Mesendoderm (in vitro differentiated cells): Measurements from ENCODE around the gene KRIT1.
"Not testable (repeated sequence)": the region's sequence is repeated elsewhere in the genome, so short reads cannot be mapped to it uniquely, and the experiment has no call there.

ENCODE experiments used
- DNase-seq: peaks from one replicate; pipeline ENCODE4 v3.0.0; 2013
- H2AK5ac ChIP-seq: 2 replicates; pipeline ENCODE4 v1.6.1; 2013; ENCODE audit warnings: low read length, inconsistent platforms
- H2BK120ac ChIP-seq: 2 replicates; pipeline ENCODE4 v1.6.1; 2013; ENCODE audit warnings: low read depth, mild to moderate bottlenecking, low read length, moderate library complexity, mixed read lengths
- H2BK15ac ChIP-seq: replicated peaks from 2 replicates; pipeline ENCODE4 v1.6.1; 2013; ENCODE audit warnings: low read depth, mild to moderate bottlenecking, moderate library complexity
- H2BK5ac ChIP-seq: 2 replicates; pipeline ENCODE4 v1.6.1; 2013; ENCODE audit warnings: low read length, inconsistent platforms
- H3K18ac ChIP-seq: 2 replicates; pipeline ENCODE4 v1.6.1; 2013; ENCODE audit warnings: mild to moderate bottlenecking, low read length, mixed read lengths
- H3K23ac ChIP-seq: one replicate; pipeline ENCODE4 v1.6.1; 2013; ENCODE audit warnings: low read length
- H3K27ac ChIP-seq: 2 replicates; pipeline ENCODE4 v1.5.1; 2013; ENCODE audit warnings: low read depth, mild to moderate bottlenecking, inconsistent platforms, low read length, moderate library complexity
- H3K27me3 ChIP-seq: 2 replicates; pipeline ENCODE4 v1.6.1; 2013; ENCODE audit warnings: low read length, control low read depth, mild to moderate bottlenecking, inconsistent platforms; ENCODE audit not compliant: insufficient read depth, poor library complexity
- H3K36me3 ChIP-seq: 2 replicates; pipeline ENCODE4 v1.6.1; 2013; ENCODE audit warnings: low read length, inconsistent platforms; ENCODE audit not compliant: control insufficient read depth, insufficient read depth
- H3K4ac ChIP-seq: one replicate; pipeline ENCODE4 v1.6.1; 2013; ENCODE audit warnings: low read depth, mild to moderate bottlenecking, low read length, moderate library complexity
- H3K4me1 ChIP-seq: 2 replicates; pipeline ENCODE4 v1.6.1; 2013; ENCODE audit warnings: low read depth, low read length, inconsistent platforms; ENCODE audit not compliant: control insufficient read depth
- H3K4me2 ChIP-seq: 2 replicates; pipeline ENCODE4 v1.6.1; 2013; ENCODE audit warnings: low read length
- H3K4me3 ChIP-seq: 2 replicates; pipeline ENCODE4 v1.5.1; 2013; ENCODE audit warnings: mild to moderate bottlenecking, low read length
- H3K56ac ChIP-seq: one replicate; pipeline ENCODE4 v1.6.1; 2013; ENCODE audit warnings: low read length
- H3K79me1 ChIP-seq: 2 replicates; pipeline ENCODE4 v1.6.1; 2013; ENCODE audit warnings: low read length, inconsistent platforms
- H3K79me2 ChIP-seq: 2 replicates; pipeline ENCODE4 v1.6.1; 2013; ENCODE audit warnings: mild to moderate bottlenecking, low read length; ENCODE audit not compliant: control insufficient read depth, insufficient read depth
- H3K9ac ChIP-seq: 2 replicates; pipeline ENCODE4 v1.6.1; 2013; ENCODE audit warnings: low read length, inconsistent platforms
- H4K5ac ChIP-seq: one replicate; pipeline ENCODE4 v1.6.1; 2013; ENCODE audit warnings: low read length
- H4K8ac ChIP-seq: one replicate; pipeline ENCODE4 v1.6.1; 2013; ENCODE audit warnings: low read depth, mild to moderate bottlenecking, control low read depth, low read length, moderate library complexity
- WGBS: extraction: QIAGEN DNeasy Blood & Tissue Kit; methylation state at CpG from one replicate; pipeline ENCODE4 v1.1.7; 2013; ENCODE audit warnings: low lambda C conversion rate, missing lambda C conversion rate; ENCODE audit not compliant: insufficient coverage; ENCODE audit errors: extremely low coverage; 5-methylcytosine and 5-hydroxymethylcytosine counted together

Gene KRIT1

DNA sequence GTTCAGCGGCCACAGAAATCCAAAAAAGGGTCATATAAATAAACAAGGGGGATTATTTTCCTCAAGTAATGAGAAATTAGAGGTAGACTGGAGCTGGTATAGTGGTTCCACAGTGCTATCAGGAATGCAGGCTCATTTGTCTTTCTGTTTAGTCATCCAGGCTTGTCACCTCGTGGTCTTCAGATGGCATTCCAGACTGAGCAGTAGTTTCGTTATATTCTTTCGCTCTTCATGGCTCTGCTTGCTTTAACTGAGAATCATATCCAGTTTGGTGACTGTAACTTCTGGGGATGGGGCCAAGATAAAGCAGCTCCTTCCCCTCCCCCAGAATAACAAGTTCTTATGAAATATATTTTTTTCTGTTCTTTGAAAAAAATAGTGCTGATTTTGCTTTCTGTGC lies 9.6 kb upstream of the KRIT1 start:
- Histone ChIP-seq H3K27ac (no peak overlapping the region), H3K79me2 (peaks cover 30% of the 10 kb centered on the region), H3K18ac (no peak overlapping the region), H3K4me3 (no peak overlapping the region), H4K5ac (no peak overlapping the region), H4K8ac (no peak overlapping the region), H3K56ac (no peak overlapping the region), H3K4me1 (no peaks in the 10 kb centered on the region), H3K79me1 (peaks cover 20% of the 10 kb centered on the region), H3K9ac (no peak overlapping the region), H2BK5ac (no peak overlapping the region), H2BK120ac (no peak overlapping the region), H3K36me3 (no peaks in the 10 kb centered on the region), H3K4ac (no peak overlapping the region), H3K27me3 (no peaks in the 10 kb centered on the region), H3K23ac (no peak overlapping the region), H3K4me2 (no peak overlapping the region), H2AK5ac (no peak overlapping the region), H2BK15ac (no peak overlapping the region)
- peak; percentile 32 for DNase-seq
- WGBS, result no CpG with 5 or more reads among the region's 4 CpGs

- WGBS, result no CpG with 5 or more reads among the region's 1 CpG
- H3K36me3 ChIP-seq, result not testable (repeated sequence)
These were observed 9.1 kb upstream of the KRIT1 start for GRCh38 chr7:92254800-92255199.

GRCh38 chr7:92253251-92253650 lies 7.5 kb upstream of the KRIT1 start:
- H3K4me2 ChIP-seq, result no peak overlapping the region
- H3K79me1 ChIP-seq, result peaks cover 11% of the 10 kb centered on the region
- no peak overlapping the region for H4K8ac ChIP-seq
- H3K4me3 ChIP-seq, result no peak overlapping the region
- no peaks in the 10 kb centered on the region for H3K27me3 ChIP-seq
- H2BK15ac ChIP-seq, result no peak overlapping the region
- WGBS, result no CpG with 5 or more reads among the region's 1 CpG
- no peak overlapping the region for H2AK5ac ChIP-seq
- no peak overlapping the region for H3K18ac ChIP-seq
- H3K4me1 ChIP-seq, result no peaks in the 10 kb centered on the region
- no peak for DNase-seq
- no peak overlapping the region for H3K27ac ChIP-seq
- no peak overlapping the region for H2BK120ac ChIP-seq
- no peak overlapping the region for H3K56ac ChIP-seq
- no peak overlapping the region for H4K5ac ChIP-seq
- no peak overlapping the region for H3K23ac ChIP-seq
- no peak overlapping the region for H3K9ac ChIP-seq
- H3K79me2 ChIP-seq, result peaks cover 31% of the 10 kb centered on the region
- no peaks in the 10 kb centered on the region for H3K36me3 ChIP-seq
- no peak overlapping the region for H3K4ac ChIP-seq
- H2BK5ac ChIP-seq, result no peak overlapping the region

More at GRCh38 chr7:92254800-92255199, 9.1 kb upstream of the KRIT1 start:
- not testable (repeated sequence) for DNase-seq, H3K4ac ChIP-seq, H3K23ac ChIP-seq, H3K18ac ChIP-seq, H3K27me3 ChIP-seq, H3K4me1 ChIP-seq, H3K4me3 ChIP-seq, H2AK5ac ChIP-seq, H3K56ac ChIP-seq, H2BK120ac ChIP-seq, H3K4me2 ChIP-seq, H4K8ac ChIP-seq, H3K9ac ChIP-seq, H4K5ac ChIP-seq, H2BK15ac ChIP-seq, H3K27ac ChIP-seq, H2BK5ac ChIP-seq
- Histone ChIP-seq H3K79me2 (peaks cover 29% of the 10 kb centered on the region), H3K79me1 (peaks cover 17% of the 10 kb centered on the region)

- Histone ChIP-seq H3K79me1 (peaks cover 16% of the 10 kb centered on the region), H3K27ac (no peak overlapping the region), H4K8ac (no peak overlapping the region), H3K23ac (no peak overlapping the region), H3K4me3 (no peak overlapping the region), H3K4me1 (peaks cover 4% of the 10 kb centered on the region), H3K4me2 (no peak overlapping the region), H3K27me3 (no peaks in the 10 kb centered on the region), H3K36me3 (no peaks in the 10 kb centered on the region), H3K18ac (no peak overlapping the region), H2BK120ac (no peak overlapping the region), H3K79me2 (peaks cover 45% of the 10 kb centered on the region), H3K9ac (no peak overlapping the region), H4K5ac (no peak overlapping the region), H3K4ac (no peak overlapping the region), H3K56ac (no peak overlapping the region), H2BK5ac (no peak overlapping the region), H2BK15ac (no peak overlapping the region), H2AK5ac (no peak overlapping the region)
- DNase-seq, result no peak
- no CpG with 5 or more reads among the region's 1 CpG for WGBS
These were observed 5.5 kb upstream of the KRIT1 start for GRCh38 chr7:92251181-92251580.

DNA sequence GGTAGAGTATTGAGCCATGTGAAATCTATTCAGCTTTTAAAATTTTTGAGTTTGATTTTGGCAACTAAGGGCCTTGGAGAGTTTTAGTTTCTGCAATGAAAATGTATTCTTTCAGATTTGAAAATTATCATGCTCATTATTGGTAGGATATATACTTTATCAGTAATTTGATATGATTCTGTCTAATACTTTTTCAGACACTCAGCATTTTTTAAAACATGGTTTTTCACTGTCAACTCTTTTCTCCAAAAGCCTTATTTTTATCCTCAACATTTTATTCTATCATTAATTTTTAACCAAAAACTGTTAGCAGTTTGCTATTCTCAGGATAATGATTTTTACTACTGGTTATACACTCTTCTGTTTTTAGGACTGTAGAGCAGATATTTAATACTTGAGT lies 4.9 kb upstream of the KRIT1 start:
- Histone ChIP-seq H3K4me1 (peaks cover 4% of the 10 kb centered on the region), H4K5ac (no peak overlapping the region), H3K36me3 (no peaks in the 10 kb centered on the region), H3K4me3 (no peak overlapping the region), H2BK120ac (no peak overlapping the region), H4K8ac (no peak overlapping the region), H2AK5ac (no peak overlapping the region), H3K27me3 (no peaks in the 10 kb centered on the region), H3K56ac (no peak overlapping the region), H3K4ac (no peak overlapping the region), H3K4me2 (no peak overlapping the region), H2BK5ac (no peak overlapping the region), H3K79me1 (peaks cover 16% of the 10 kb centered on the region), H3K18ac (no peak overlapping the region), H3K23ac (no peak overlapping the region), H3K79me2 (peaks cover 44% of the 10 kb centered on the region), H3K27ac (no peak overlapping the region), H2BK15ac (no peak overlapping the region), H3K9ac (no peak overlapping the region)
- no peak for DNase-seq

DNA sequence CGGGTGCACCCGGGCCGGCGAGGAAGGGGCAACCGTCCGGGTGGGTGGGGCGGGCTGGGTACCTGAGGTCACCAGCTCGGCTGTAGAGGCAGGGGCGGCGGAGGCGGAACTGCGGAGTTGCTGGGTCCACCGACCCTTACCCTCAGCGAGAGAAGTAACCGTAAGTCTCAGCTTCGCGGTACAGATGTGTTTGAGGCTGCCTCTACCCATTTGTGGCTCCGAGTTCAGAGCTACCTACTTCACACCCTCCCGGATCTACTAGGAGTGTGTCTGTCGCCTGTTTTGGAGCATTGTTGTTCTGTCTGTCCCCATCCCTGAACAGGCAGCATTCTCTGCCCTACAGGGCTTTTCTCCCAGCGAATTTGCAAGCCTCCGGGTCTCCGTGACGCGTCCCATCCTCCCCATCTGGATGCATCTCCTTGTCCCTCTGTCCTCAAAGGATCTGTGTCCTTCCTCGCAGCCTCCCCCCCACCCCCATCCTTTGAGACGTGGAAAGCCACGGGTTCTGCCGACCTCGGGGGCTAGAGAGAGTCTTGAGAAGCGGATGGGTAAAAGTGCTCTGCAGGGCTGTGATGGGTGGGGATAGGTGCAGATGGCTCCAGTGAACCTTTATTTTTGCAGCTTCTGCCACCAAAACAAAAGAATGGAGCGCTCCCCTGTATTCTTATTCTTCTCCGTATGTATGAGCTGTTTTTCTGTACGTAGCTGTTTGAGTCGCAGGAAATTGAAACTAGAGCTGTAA lies 817 bp upstream of the KRIT1 start:
- peak overlapping the region; percentile 50 for H2BK120ac ChIP-seq
- H3K27me3 ChIP-seq, result no peaks in the 10 kb centered on the region
- peak overlapping the region; percentile 39 for H2BK5ac ChIP-seq
- peak overlapping the region; percentile 92 for H3K4me3 ChIP-seq
- peak overlapping the region; percentile 56 for H3K4ac ChIP-seq
- peak overlapping the region; percentile 98 for H3K56ac ChIP-seq
- WGBS, result no CpG with 5 or more reads among the region's 35 CpGs
- no peaks in the 10 kb centered on the region for H3K36me3 ChIP-seq
- no peak overlapping the region for H2AK5ac ChIP-seq
- peak overlapping the region; percentile 85 for H3K18ac ChIP-seq
- no peak overlapping the region for H3K23ac ChIP-seq
- H3K79me1 ChIP-seq, result peaks cover 11% of the 10 kb centered on the region
- H3K9ac ChIP-seq, result peak overlapping the region; percentile 89
- peak overlapping the region; percentile 98 for H3K27ac ChIP-seq
- no peak overlapping the region for H4K8ac ChIP-seq
- H3K79me2 ChIP-seq, result peaks cover 26% of the 10 kb centered on the region
- no peak overlapping the region for H4K5ac ChIP-seq
- peaks cover 7% of the 10 kb centered on the region for H3K4me1 ChIP-seq
- peak; percentile 72 for DNase-seq
- peak overlapping the region; percentile 87 for H3K4me2 ChIP-seq
- no peak overlapping the region for H2BK15ac ChIP-seq
